IPS-15b (cell line): ENCODE data around the gene OXCT2.

Experiments
- H3K27me3 ChIP-seq: one replicate; pipeline ENCODE4 v1.6.1; 2013; ENCODE audit warnings: low read length; ENCODE audit not compliant: control insufficient read depth, insufficient read depth
- H3K36me3 ChIP-seq: one replicate; pipeline ENCODE4 v1.6.1; 2013; ENCODE audit warnings: low read length; ENCODE audit not compliant: control insufficient read depth, insufficient read depth
- H3K4me1 ChIP-seq: one replicate; pipeline ENCODE4 v1.6.1; 2013; ENCODE audit warnings: mild to moderate bottlenecking, low read length; ENCODE audit not compliant: control insufficient read depth, insufficient read depth
- H3K4me3 ChIP-seq: one replicate; pipeline ENCODE4 v1.5.1; 2013; ENCODE audit warnings: low read depth, low read length
- H3K9ac ChIP-seq: one replicate; pipeline ENCODE4 v1.6.1; 2013; ENCODE audit warnings: low read depth, mild to moderate bottlenecking, low read length
- H3K9me3 ChIP-seq: one replicate; pipeline ENCODE4 v1.6.1; 2013; ENCODE audit warnings: mild to moderate bottlenecking, low read length; ENCODE audit not compliant: control insufficient read depth, insufficient read depth

The OXCT2 gene

GRCh38 chr1:39759436-39759726 is 11.8 kb downstream of the OXCT2 start:
- Histone ChIP-seq H3K9me3 (no peaks in the 10 kb centered on the region), H3K27me3 (no peaks in the 10 kb centered on the region), H3K9ac (no peak overlapping the region), H3K4me3 (no peak overlapping the region), H3K4me1 (no peaks in the 10 kb centered on the region), H3K36me3 (no peaks in the 10 kb centered on the region)

- H3K9ac ChIP-seq = no peak overlapping the region
- no peaks in the 10 kb centered on the region for H3K36me3 ChIP-seq
- no peaks in the 10 kb centered on the region for H3K27me3 ChIP-seq
- H3K4me3 ChIP-seq = no peak overlapping the region
- H3K9me3 ChIP-seq = no peaks in the 10 kb centered on the region
- no peaks in the 10 kb centered on the region for H3K4me1 ChIP-seq
Measured at GRCh38 chr1:39758556-39759435, 12.4 kb downstream of the OXCT2 start.

- no peaks in the 10 kb centered on the region for H3K9me3 ChIP-seq
- H3K9ac ChIP-seq = no peak overlapping the region
- H3K4me1 ChIP-seq = no peaks in the 10 kb centered on the region
- no peaks in the 10 kb centered on the region for H3K27me3 ChIP-seq
- H3K4me3 ChIP-seq = no peak overlapping the region
- H3K36me3 ChIP-seq = peaks cover 10% of the 10 kb centered on the region
Measured at GRCh38 chr1:39757501-39757900, 13.6 kb downstream of the OXCT2 start.

- Histone ChIP-seq H3K27me3 (no peaks in the 10 kb centered on the region), H3K9ac (no peak overlapping the region), H3K36me3 (peaks cover 10% of the 10 kb centered on the region), H3K9me3 (no peaks in the 10 kb centered on the region), H3K4me3 (no peak overlapping the region), H3K4me1 (no peaks in the 10 kb centered on the region)
Measured at GRCh38 chr1:39755965-39756659, 15.0 kb downstream of the OXCT2 start.

GRCh38 chr1:39754906-39755504 is 16.1 kb downstream of the OXCT2 start:
- Histone ChIP-seq H3K9ac (no peak overlapping the region), H3K36me3 (peaks cover 13% of the 10 kb centered on the region)

GRCh38 chr1:39754026-39754570 is 17.1 kb downstream of the OXCT2 start:
- Histone ChIP-seq H3K9me3 (no peaks in the 10 kb centered on the region), H3K36me3 (peaks cover 13% of the 10 kb centered on the region), H3K4me1 (no peaks in the 10 kb centered on the region), H3K27me3 (no peaks in the 10 kb centered on the region), H3K4me3 (no peak overlapping the region), H3K9ac (no peak overlapping the region)

More at GRCh38 chr1:39754906-39755504, 16.1 kb downstream of the OXCT2 start:
- Histone ChIP-seq H3K4me3 (no peak overlapping the region), H3K9me3 (no peaks in the 10 kb centered on the region), H3K4me1 (no peaks in the 10 kb centered on the region), H3K27me3 (no peaks in the 10 kb centered on the region)

GRCh38 chr1:39753132-39754025 is 17.8 kb downstream of the OXCT2 start:
- Histone ChIP-seq H3K4me3 (no peak overlapping the region), H3K9me3 (no peaks in the 10 kb centered on the region), H3K36me3 (peaks cover 13% of the 10 kb centered on the region), H3K27me3 (no peaks in the 10 kb centered on the region), H3K9ac (no peak overlapping the region), H3K4me1 (no peaks in the 10 kb centered on the region)

GRCh38 chr1:39752703-39753102 is 18.4 kb downstream of the OXCT2 start:
- H3K9me3 ChIP-seq = no peaks in the 10 kb centered on the region
- no peaks in the 10 kb centered on the region for H3K4me1 ChIP-seq
- H3K4me3 ChIP-seq = no peak overlapping the region
- H3K9ac ChIP-seq = no peak overlapping the region
- no peaks in the 10 kb centered on the region for H3K27me3 ChIP-seq
- H3K36me3 ChIP-seq = peaks cover 13% of the 10 kb centered on the region

GRCh38 chr1:39751595-39751994 is 19.6 kb downstream of the OXCT2 start:
- no peaks in the 10 kb centered on the region for H3K27me3 ChIP-seq
- H3K9me3 ChIP-seq = no peaks in the 10 kb centered on the region
- peaks cover 13% of the 10 kb centered on the region for H3K36me3 ChIP-seq
- H3K9ac ChIP-seq = no peak overlapping the region
- no peaks in the 10 kb centered on the region for H3K4me1 ChIP-seq
- H3K4me3 ChIP-seq = no peak overlapping the region

GRCh38 chr1:39745016-39745670 is 26.0 kb downstream of the OXCT2 start:
- no peaks in the 10 kb centered on the region for H3K4me1 ChIP-seq
- no peak overlapping the region for H3K9ac ChIP-seq
- H3K36me3 ChIP-seq = peaks cover 9% of the 10 kb centered on the region
- H3K27me3 ChIP-seq = no peaks in the 10 kb centered on the region
- no peaks in the 10 kb centered on the region for H3K9me3 ChIP-seq
- H3K4me3 ChIP-seq = no peak overlapping the region
